GM18508 (cell line): ENCODE results near the gene SPPL3.

Experiments used
- ATAC-seq: cut with Tn5 transposase; IDR thresholded peaks from one replicate; pipeline ENCODE4 v1.9.1; 2021; ENCODE audit warnings: moderate number of reproducible peaks; ENCODE audit not compliant: insufficient read depth, unreplicated experiment

The SPPL3 gene

GRCh38 chr12:120826335-120826734, 77.8 kb downstream of the SPPL3 start:
- ATAC-seq = no peak

- ATAC-seq = no peak
Observed at GRCh38 chr12:120825337-120825736, 78.8 kb downstream of the SPPL3 start.

GRCh38 chr12:120822832-120823503, 81.2 kb downstream of the SPPL3 start:
- ATAC-seq = no peak

GRCh38 chr12:120821878-120822277, 82.3 kb downstream of the SPPL3 start:
- no peak for ATAC-seq

- ATAC-seq = no peak
Observed at GRCh38 chr12:120820884-120821510, 83.2 kb downstream of the SPPL3 start.

GRCh38 chr12:120818416-120818815, 85.7 kb downstream of the SPPL3 start:
- ATAC-seq = no peak

- ATAC-seq = no peak
Observed at GRCh38 chr12:120817559-120818330, 86.4 kb downstream of the SPPL3 start.

GRCh38 chr12:120816363-120816762, 87.8 kb downstream of the SPPL3 start:
- no peak for ATAC-seq

- no peak for ATAC-seq
Observed at GRCh38 chr12:120814903-120815429, 89.2 kb downstream of the SPPL3 start.

GRCh38 chr12:120814203-120814902, 89.8 kb downstream of the SPPL3 start:
- no peak for ATAC-seq

GRCh38 chr12:120813588-120814153, 90.5 kb downstream of the SPPL3 start:
- ATAC-seq = no peak

- ATAC-seq = no peak
Observed at GRCh38 chr12:120810021-120810420, 94.1 kb downstream of the SPPL3 start.

- no peak for ATAC-seq
Observed at GRCh38 chr12:120804428-120804827, 99.7 kb downstream of the SPPL3 start.

- ATAC-seq = no peak
Observed at GRCh38 chr12:120801146-120801545, 103.0 kb downstream of the SPPL3 start.

- no peak for ATAC-seq
Observed at GRCh38 chr12:120800665-120801064, 103.5 kb downstream of the SPPL3 start.

- ATAC-seq = no peak
Observed at GRCh38 chr12:120799243-120800045, 104.7 kb downstream of the SPPL3 start.

GRCh38 chr12:120798696-120799095, 105.5 kb downstream of the SPPL3 start:
- no peak for ATAC-seq

- no peak for ATAC-seq
Observed at GRCh38 chr12:120797677-120798642, 106.2 kb downstream of the SPPL3 start.
